Measurements from ENCODE around the gene ERBB4.

Gene ERBB4

DNA sequence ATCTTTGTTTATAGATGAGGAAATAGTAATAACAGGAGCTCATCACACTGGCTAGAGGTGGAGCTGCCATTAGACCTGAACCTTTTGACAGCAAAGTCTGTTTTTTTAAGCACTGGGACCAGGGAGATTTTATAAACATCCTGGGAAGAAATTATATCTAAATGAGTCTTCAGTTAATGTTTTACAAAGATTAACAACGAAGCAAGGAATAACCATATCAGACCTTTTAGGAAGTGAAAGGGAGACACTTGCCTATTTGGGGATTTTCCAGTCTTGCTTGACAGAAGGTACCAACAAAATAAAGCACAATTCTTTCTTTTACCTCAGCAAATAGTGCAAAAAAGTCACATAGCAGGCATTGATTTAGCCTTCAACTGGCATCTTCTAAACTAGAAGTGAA is 1205.2 kb downstream of the ERBB4 start:
- no peak overlapping the region for H3K27ac ChIP-seq
- TF ChIP-seq CTCF (conservative IDR thresholded peaks at IDR 0.05) = no peak

DNA sequence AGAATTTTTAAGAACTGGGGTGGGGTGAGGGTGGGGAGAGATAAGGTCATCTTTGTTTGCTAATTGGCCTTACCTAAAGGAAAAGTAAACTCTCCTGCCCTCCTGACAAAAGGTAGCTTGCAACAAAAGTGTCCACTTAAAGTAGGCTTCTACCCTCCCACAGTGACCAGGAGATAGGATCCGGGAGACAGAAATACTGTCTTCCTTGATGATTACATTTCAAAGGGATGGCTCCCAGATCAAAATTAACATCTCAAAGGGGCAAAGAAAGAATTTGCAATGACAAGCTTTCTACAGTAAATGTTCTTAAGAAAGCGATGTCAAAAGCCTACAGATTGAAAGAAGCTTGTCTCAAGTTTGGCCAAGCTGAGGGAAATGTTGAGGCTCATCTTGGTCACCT is 1206.9 kb downstream of the ERBB4 start:
- no peak for TF ChIP-seq CTCF (conservative IDR thresholded peaks at IDR 0.05)
- no peak overlapping the region for H3K27ac ChIP-seq

GRCh38 chr2:211329882-211330281 is 1208.7 kb downstream of the ERBB4 start:
- TF ChIP-seq CTCF (conservative IDR thresholded peaks at IDR 0.05) = no peak

GRCh38 chr2:211329421-211329820 is 1209.2 kb downstream of the ERBB4 start:
- no peak overlapping the region for H3K27ac ChIP-seq

More at GRCh38 chr2:211329882-211330281, 1208.7 kb downstream of the ERBB4 start:
- H3K27ac ChIP-seq = no peak overlapping the region

DNA sequence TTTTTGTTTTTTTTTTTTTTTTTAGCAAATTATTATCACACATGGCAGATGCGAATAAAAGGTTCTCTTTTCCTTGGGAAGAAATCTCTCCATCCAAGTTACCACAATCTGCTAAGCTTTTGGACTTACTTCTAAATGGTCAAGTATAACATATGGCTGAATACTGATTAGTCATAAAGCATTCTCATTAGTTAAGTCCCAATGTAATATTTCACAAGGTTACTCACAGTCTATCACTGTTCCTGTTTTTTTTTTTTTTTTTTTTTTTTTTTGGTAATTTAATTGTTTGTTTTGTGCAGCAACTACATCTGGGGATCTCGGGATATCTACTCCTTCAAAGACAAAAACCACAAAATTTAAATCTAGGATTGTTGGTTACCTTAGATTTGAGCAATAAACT is 1210.5 kb downstream of the ERBB4 start:
- H3K27ac ChIP-seq = no peak overlapping the region
- TF ChIP-seq CTCF (conservative IDR thresholded peaks at IDR 0.05) = no peak

More at GRCh38 chr2:211329421-211329820, 1209.2 kb downstream of the ERBB4 start:
- TF ChIP-seq CTCF (conservative IDR thresholded peaks at IDR 0.05) = no peak

Measured in VCaP (cell line).